Stimulated activated naive B cell treated with anti-CD40 and anti-IgM and Interleukin-4, amounts not matched to agents 10 μg/mL and 1 μg/mL and 100 μg/mL, for 72 hours (primary cell): Measurements from ENCODE around the gene ADIPOR1.
A peak's percentile ranks its signal among the peaks of the same experiment; 100 is the strongest.
"Not testable (repeated sequence)": the region's sequence is repeated elsewhere in the genome, so short reads cannot be mapped to it uniquely, and the experiment has no call there.

Experiments used
- ATAC-seq, 2 donors: fragments of 150-1000 bp; cut with Tn5 transposase; replicated peaks; 2 replicates each; pipeline ENCODE4 v1.10.0; 2021; ENCODE audit warnings: moderate library complexity in 1 of 2
- DNase-seq: peaks from one replicate; pipeline ENCODE4 v3.0.0; 2021
- H3K27ac Mint-ChIP-seq: one replicate; pipeline ENCODE4 v1.8.0; 2022; ENCODE audit warnings: mild to moderate bottlenecking, mixed read lengths
- H3K27me3 Mint-ChIP-seq, 2 donors: one replicate each; pipeline ENCODE4 v1.8.0; 2022; ENCODE audit warnings: mixed read lengths in 2 of 2
- H3K36me3 Mint-ChIP-seq, 2 donors: one replicate each; pipeline ENCODE4 v1.8.0; 2022; ENCODE audit warnings: mixed read lengths in 2 of 2, mild to moderate bottlenecking in 1 of 2
- H3K4me1 Mint-ChIP-seq, 2 donors: one replicate each; pipeline ENCODE4 v1.8.0; 2022; ENCODE audit warnings: mixed read lengths in 2 of 2, mild to moderate bottlenecking in 1 of 2
- H3K4me3 Mint-ChIP-seq, 2 donors: one replicate each; pipeline ENCODE4 v1.8.0; 2022; ENCODE audit warnings: mild to moderate bottlenecking in 2 of 2, mixed read lengths in 2 of 2, moderate library complexity in 1 of 2
- H3K9me3 Mint-ChIP-seq, 2 donors: one replicate each; pipeline ENCODE4 v1.8.0; 2022; ENCODE audit warnings: mixed read lengths in 2 of 2, mild to moderate bottlenecking in 1 of 2

The ADIPOR1 gene

GRCh38 chr1:202938287-202938925 lies 19.7 kb downstream of the ADIPOR1 start:
- Mint-ChIP-seq H3K4me3 (no peak overlapping the region), H3K9me3 (peaks cover 1 to 3% of the 10 kb centered on the region in 2 donors), H3K4me1 (peaks cover 7 to 13% of the 10 kb centered on the region in 2 donors), H3K27me3 (no peaks in the 10 kb centered on the region), H3K27ac (no peak overlapping the region), H3K36me3 (peaks cover 7 to 26% of the 10 kb centered on the region in 2 donors)
- no peak for DNase-seq
- no peak for ATAC-seq

- H3K9me3 Mint-ChIP-seq, H3K4me3 Mint-ChIP-seq, H3K27ac Mint-ChIP-seq, DNase-seq, ATAC-seq, H3K27me3 Mint-ChIP-seq: not testable (repeated sequence)
- H3K36me3 Mint-ChIP-seq, result peaks cover 8 to 10% of the 10 kb centered on the region in 2 donors
- peaks cover 7 to 16% of the 10 kb centered on the region in 2 donors for H3K4me1 Mint-ChIP-seq
Measured at GRCh38 chr1:202936409-202936808, 21.7 kb downstream of the ADIPOR1 start.

GRCh38 chr1:202935844-202936243 lies 22.3 kb downstream of the ADIPOR1 start:
- Mint-ChIP-seq H3K9me3 (peaks cover 3% of the 10 kb centered on the region in 2 donors), H3K27ac (no peak overlapping the region), H3K4me3 (no peak overlapping the region), H3K36me3 (peaks cover 4 to 6% of the 10 kb centered on the region in 2 donors), H3K4me1 (peaks cover 7 to 16% of the 10 kb centered on the region in 2 donors), H3K27me3 (no peaks in the 10 kb centered on the region)
- no peak for DNase-seq
- ATAC-seq, result peak; percentile 65 to 75

- no peak overlapping the region for H3K27ac Mint-ChIP-seq
- no peak for DNase-seq
- ATAC-seq, result no peak
Measured at GRCh38 chr1:202934755-202935154, 23.4 kb downstream of the ADIPOR1 start.

GRCh38 chr1:202932476-202932875 lies 25.6 kb downstream of the ADIPOR1 start:
- H3K27me3 Mint-ChIP-seq, result no peaks in the 10 kb centered on the region
- ATAC-seq (no peak), DNase-seq (no peak)
- peaks cover 0 to 3% of the 10 kb centered on the region in 2 donors for H3K36me3 Mint-ChIP-seq
- no peak overlapping the region for H3K4me3 Mint-ChIP-seq
- H3K27ac Mint-ChIP-seq, result no peak overlapping the region
- H3K4me1 Mint-ChIP-seq, result peaks cover 7 to 16% of the 10 kb centered on the region in 2 donors
- H3K9me3 Mint-ChIP-seq, result peaks cover 3% of the 10 kb centered on the region in 2 donors

More at GRCh38 chr1:202934755-202935154, 23.4 kb downstream of the ADIPOR1 start:
- Mint-ChIP-seq H3K4me1 (peaks cover 7 to 16% of the 10 kb centered on the region in 2 donors), H3K27me3 (no peaks in the 10 kb centered on the region), H3K36me3 (peaks cover 3 to 4% of the 10 kb centered on the region in 2 donors), H3K4me3 (no peak overlapping the region), H3K9me3 (peaks cover 3% of the 10 kb centered on the region in 2 donors)

- no peaks in the 10 kb centered on the region for H3K27me3 Mint-ChIP-seq
- peaks cover 7 to 10% of the 10 kb centered on the region in 2 donors for H3K36me3 Mint-ChIP-seq
- H3K4me3 Mint-ChIP-seq, result peak within 1 kb of the TSS; percentile 94 to 95
- H3K27ac Mint-ChIP-seq, result peak within 1 kb of the TSS; percentile 96
- peaks cover 7 to 26% of the 10 kb centered on the region in 2 donors for H3K4me1 Mint-ChIP-seq
- no peaks in the 10 kb centered on the region for H3K9me3 Mint-ChIP-seq
- ATAC-seq, result peak; percentile 96 to 97
- peak; percentile 94 for DNase-seq
Measured at GRCh38 chr1:202926581-202927491, 31.3 kb downstream of the ADIPOR1 start, which contains the start of gene KLHL12. KLHL12 (minus strand) TSS chr1:202927234; CDS start chr1:202925162, 2,072 bp downstream.

DNA sequence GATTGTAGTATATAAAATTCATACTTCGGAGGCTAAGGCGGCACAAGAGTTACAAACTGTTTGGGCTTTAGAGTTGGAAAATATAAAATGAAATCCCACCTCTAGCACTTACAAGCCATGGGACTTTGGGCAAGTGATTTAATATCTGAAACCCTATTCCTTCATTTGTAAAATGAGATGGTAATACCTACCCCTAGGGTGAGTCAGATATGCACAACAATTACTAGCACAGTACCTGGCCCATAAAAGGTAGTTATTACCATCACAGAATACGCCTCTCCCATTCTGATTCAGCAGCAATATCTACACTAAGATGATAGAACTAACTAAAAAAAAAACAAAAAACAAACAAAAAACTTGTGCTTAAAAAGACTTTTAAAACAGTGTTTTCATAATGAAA lies 34.6 kb downstream of the ADIPOR1 start:
- H3K27me3 Mint-ChIP-seq, result no peaks in the 10 kb centered on the region
- H3K4me3 Mint-ChIP-seq, result no peak overlapping the region
- H3K4me1 Mint-ChIP-seq, result peaks cover 7 to 26% of the 10 kb centered on the region in 2 donors
- H3K27ac Mint-ChIP-seq, result no peak overlapping the region
- H3K9me3 Mint-ChIP-seq, result no peaks in the 10 kb centered on the region
- H3K36me3 Mint-ChIP-seq, result peaks cover 10% of the 10 kb centered on the region in 2 donors
- DNase-seq (no peak), ATAC-seq (no peak)

GRCh38 chr1:202919615-202920014 lies 38.5 kb downstream of the ADIPOR1 start:
- no peaks in the 10 kb centered on the region for H3K9me3 Mint-ChIP-seq
- ATAC-seq, result no peak
- H3K27me3 Mint-ChIP-seq, result no peaks in the 10 kb centered on the region
- no peak overlapping the region for H3K4me3 Mint-ChIP-seq
- no peak overlapping the region for H3K27ac Mint-ChIP-seq
- H3K36me3 Mint-ChIP-seq, result peaks cover 20 to 27% of the 10 kb centered on the region in 2 donors
- H3K4me1 Mint-ChIP-seq, result peaks cover 2 to 11% of the 10 kb centered on the region in 2 donors
- DNase-seq, result no peak

DNA sequence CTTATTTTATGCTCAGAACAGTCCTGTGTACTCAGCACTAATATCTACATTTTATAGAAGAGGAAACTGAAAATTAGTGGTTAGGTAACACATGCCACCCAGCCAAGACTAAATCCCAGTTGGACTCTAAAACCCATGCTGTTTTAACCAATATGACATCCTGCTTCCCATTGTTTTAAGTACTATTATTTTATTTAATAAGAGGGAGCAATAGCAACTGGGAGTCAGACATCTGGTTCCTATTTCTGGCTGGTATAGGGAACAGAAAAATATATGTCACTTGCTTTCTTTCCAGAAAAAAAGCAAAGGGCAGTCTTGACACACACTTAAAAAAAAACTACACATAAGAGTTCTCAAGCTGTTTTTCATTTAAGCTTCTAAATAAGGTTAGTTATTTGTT lies 43.0 kb downstream of the ADIPOR1 start:
- Mint-ChIP-seq H3K27me3 (no peaks in the 10 kb centered on the region), H3K36me3 (peaks cover 44 to 48% of the 10 kb centered on the region in 2 donors), H3K27ac (no peak overlapping the region), H3K4me1 (peaks cover 0 to 4% of the 10 kb centered on the region in 2 donors), H3K9me3 (no peaks in the 10 kb centered on the region), H3K4me3 (no peak overlapping the region)
- DNase-seq (no peak), ATAC-seq (no peak)

DNA sequence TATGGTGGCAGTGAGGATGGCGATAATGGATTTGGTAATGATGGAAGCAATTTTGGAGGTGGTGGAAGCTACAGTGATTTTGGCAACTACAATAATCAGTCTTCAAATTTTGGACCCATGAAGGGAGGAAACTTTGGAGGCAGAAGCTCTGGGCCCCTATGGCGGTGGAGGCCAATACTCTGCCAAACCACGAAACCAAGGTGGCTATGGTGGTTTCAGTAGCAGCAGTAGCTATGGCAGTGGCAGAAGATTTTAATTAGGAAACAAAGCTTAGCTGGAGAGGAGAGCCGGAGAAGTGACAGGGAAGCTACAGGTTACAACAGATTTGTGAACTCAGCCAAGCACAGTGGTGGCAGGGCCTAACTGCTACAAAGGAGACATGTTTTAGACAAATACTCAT lies 45.6 kb downstream of the ADIPOR1 start:
- ATAC-seq, H3K27ac Mint-ChIP-seq, H3K4me3 Mint-ChIP-seq, DNase-seq, H3K4me1 Mint-ChIP-seq, H3K9me3 Mint-ChIP-seq, H3K27me3 Mint-ChIP-seq: not testable (repeated sequence)
- H3K36me3 Mint-ChIP-seq, result peaks cover 40 to 49% of the 10 kb centered on the region in 2 donors

- Mint-ChIP-seq H3K9me3 (no peaks in the 10 kb centered on the region), H3K36me3 (peaks cover 34 to 52% of the 10 kb centered on the region in 2 donors), H3K4me1 (peaks cover 0 to 4% of the 10 kb centered on the region in 2 donors), H3K27me3 (no peaks in the 10 kb centered on the region), H3K27ac (no peak overlapping the region), H3K4me3 (no peak overlapping the region)
- no peak for DNase-seq
- ATAC-seq, result no peak
Measured at GRCh38 chr1:202909494-202909893, 48.6 kb downstream of the ADIPOR1 start.

- H3K4me3 Mint-ChIP-seq, result no peak overlapping the region
- H3K9me3 Mint-ChIP-seq, result no peaks in the 10 kb centered on the region
- no peak for DNase-seq
- peaks cover 34 to 50% of the 10 kb centered on the region in 2 donors for H3K36me3 Mint-ChIP-seq
- no peak overlapping the region for H3K27ac Mint-ChIP-seq
- H3K4me1 Mint-ChIP-seq, result peaks cover 0 to 4% of the 10 kb centered on the region in 2 donors
- H3K27me3 Mint-ChIP-seq, result no peaks in the 10 kb centered on the region
- ATAC-seq, result no peak
Measured at GRCh38 chr1:202908998-202909397, 49.1 kb downstream of the ADIPOR1 start.

DNA sequence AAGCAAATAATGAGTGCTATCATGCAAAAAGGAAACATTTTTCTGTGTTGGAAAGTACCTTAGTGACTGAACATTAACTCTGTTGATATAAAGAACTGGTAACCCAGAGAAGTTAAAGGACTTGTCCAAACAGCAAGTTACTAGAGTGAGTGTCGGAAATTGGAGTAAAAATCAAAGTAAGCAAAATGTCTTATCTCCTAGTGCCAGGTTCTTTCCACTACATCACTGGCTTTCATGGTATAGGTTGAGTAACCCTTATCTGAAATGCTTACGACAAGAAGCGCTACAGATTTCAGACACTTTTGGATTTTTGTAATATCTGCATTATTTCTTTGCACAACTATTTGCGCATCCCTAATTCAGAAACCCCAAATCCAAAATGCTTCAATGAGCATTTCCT lies 52.8 kb downstream of the ADIPOR1 start:
- peaks cover 15 to 37% of the 10 kb centered on the region in 2 donors for H3K36me3 Mint-ChIP-seq
- H3K9me3 Mint-ChIP-seq, result no peaks in the 10 kb centered on the region
- no peaks in the 10 kb centered on the region for H3K27me3 Mint-ChIP-seq
- H3K4me1 Mint-ChIP-seq, result peaks cover 0 to 2% of the 10 kb centered on the region in 2 donors
- ATAC-seq (no peak), DNase-seq (no peak)
- no peak overlapping the region for H3K27ac Mint-ChIP-seq
- no peak overlapping the region for H3K4me3 Mint-ChIP-seq

- not testable (repeated sequence) for ATAC-seq, H3K27me3 Mint-ChIP-seq, H3K27ac Mint-ChIP-seq, DNase-seq, H3K4me1 Mint-ChIP-seq, H3K4me3 Mint-ChIP-seq, H3K9me3 Mint-ChIP-seq
- H3K36me3 Mint-ChIP-seq, result peaks cover 10 to 28% of the 10 kb centered on the region in 2 donors
Measured at GRCh38 chr1:202903808-202904207, 54.3 kb downstream of the ADIPOR1 start.
